Tongue (tissue), 2 donors: Measurements from ENCODE around the gene PDGFA. TPM values are rescaled to one million over a fixed set of nuclear protein-coding genes. Genes with fewer than 3 reads are reported as not detected.

Experiments used
- DNase-seq: peaks from one replicate; pipeline ENCODE4 v3.0.0-alpha.2; 2015
- total RNA-seq: library from RNA; depleted of rRNA; stranded (reverse); fragments of >200 nt; gene quantifications from one replicate; pipeline ENCODE4 v1.2.3, GENCODE V29; 2014

The PDGFA gene
- total RNA-seq, 1 donor from 2014 or later, result 50.6 TPM

- no peak for DNase-seq
These were observed 16.6 kb upstream of the PDGFA start for GRCh38 chr7:536231-536630.

- no peak for DNase-seq
These were observed 15.3 kb upstream of the PDGFA start for GRCh38 chr7:534959-535358.

GRCh38 chr7:534075-534474 is 14.4 kb upstream of the PDGFA start:
- no peak for DNase-seq

- no peak for DNase-seq
These were observed 13.6 kb upstream of the PDGFA start for GRCh38 chr7:533266-533665.

- no peak for DNase-seq
These were observed 12.9 kb upstream of the PDGFA start for GRCh38 chr7:532379-533143.

- no peak for DNase-seq
These were observed 12.1 kb upstream of the PDGFA start for GRCh38 chr7:531777-532176.

- no peak for DNase-seq
These were observed 8.8 kb upstream of the PDGFA start for GRCh38 chr7:528451-528850.

GRCh38 chr7:527723-528122 is 8.1 kb upstream of the PDGFA start:
- no peak for DNase-seq

- no peak for DNase-seq
These were observed 6.9 kb upstream of the PDGFA start for GRCh38 chr7:526460-527034.

GRCh38 chr7:525740-526139 is 6.1 kb upstream of the PDGFA start:
- DNase-seq, result peak; percentile 27

GRCh38 chr7:524800-525199 is 5.2 kb upstream of the PDGFA start:
- DNase-seq, result no peak

GRCh38 chr7:523347-524336 is 4.0 kb upstream of the PDGFA start:
- DNase-seq, result no peak

GRCh38 chr7:522951-523314 is 3.3 kb upstream of the PDGFA start:
- DNase-seq, result no peak

- peak; percentile 85 for DNase-seq
These were observed 2.7 kb upstream of the PDGFA start for GRCh38 chr7:522071-522950.

GRCh38 chr7:521221-522070 is 1.8 kb upstream of the PDGFA start:
- peak; percentile 84 for DNase-seq

GRCh38 chr7:520503-521161 is 986 bp upstream of the PDGFA start:
- DNase-seq, result peak; percentile 22

GRCh38 chr7:518630-519483 is 789 bp downstream of the PDGFA start:
- DNase-seq, result peak; percentile 90

- DNase-seq, result peak; percentile 88
These were observed 1.6 kb downstream of the PDGFA start for GRCh38 chr7:517774-518629.
